Middle frontal gyrus (tissue), 1 donor: Measurements from ENCODE around the gene PI16.
A peak's percentile ranks its signal among the peaks of the same experiment; 100 is the strongest.
"Not testable (repeated sequence)": the region's sequence is repeated elsewhere in the genome, so short reads cannot be mapped to it uniquely, and the experiment has no call there.

Source experiments
- DNase-seq: peaks from one replicate; pipeline ENCODE4 v3.0.0-alpha.2; 2015; ENCODE audit warnings: low spot score; ENCODE audit errors: extremely low spot score

Gene PI16

GRCh38 chr6:36929152-36929551 lies 25.4 kb upstream of the PI16 start:
- DNase-seq, result no peak

GRCh38 chr6:36929607-36930006 lies 24.9 kb upstream of the PI16 start:
- DNase-seq, result no peak

- DNase-seq, result no peak
These were observed 24.1 kb upstream of the PI16 start for GRCh38 chr6:36930483-36930882.

- DNase-seq, result no peak
These were observed 21.4 kb upstream of the PI16 start for GRCh38 chr6:36933102-36933501.

- no peak for DNase-seq
These were observed 21.0 kb upstream of the PI16 start for GRCh38 chr6:36933519-36933918.

- no peak for DNase-seq
These were observed 19.6 kb upstream of the PI16 start for GRCh38 chr6:36934901-36935300.

- no peak for DNase-seq
These were observed 17.7 kb upstream of the PI16 start for GRCh38 chr6:36936824-36937223.

GRCh38 chr6:36937896-36938295 lies 16.6 kb upstream of the PI16 start:
- DNase-seq, result no peak

- DNase-seq, result no peak
These were observed 16.0 kb upstream of the PI16 start for GRCh38 chr6:36938536-36938935.

- not testable (repeated sequence) for DNase-seq
These were observed 15.5 kb upstream of the PI16 start for GRCh38 chr6:36939005-36939404.

- DNase-seq, result no peak
These were observed 14.5 kb upstream of the PI16 start for GRCh38 chr6:36940027-36940426.

GRCh38 chr6:36941561-36941960 lies 13.0 kb upstream of the PI16 start:
- not testable (repeated sequence) for DNase-seq

- DNase-seq, result not testable (repeated sequence)
These were observed 12.2 kb upstream of the PI16 start for GRCh38 chr6:36942329-36942728.

GRCh38 chr6:36944650-36945049 lies 9.9 kb upstream of the PI16 start:
- DNase-seq, result no peak

GRCh38 chr6:36945301-36945700 lies 9.2 kb upstream of the PI16 start:
- DNase-seq, result no peak

- no peak for DNase-seq
These were observed 8.0 kb upstream of the PI16 start for GRCh38 chr6:36946526-36946925.

GRCh38 chr6:36947570-36948351 lies 6.8 kb upstream of the PI16 start:
- peak; percentile 68 for DNase-seq

- not testable (repeated sequence) for DNase-seq
These were observed 5.5 kb upstream of the PI16 start for GRCh38 chr6:36949076-36949475.

GRCh38 chr6:36949636-36950035 lies 4.9 kb upstream of the PI16 start:
- no peak for DNase-seq

GRCh38 chr6:36953931-36954261 lies 642 bp upstream of the PI16 start:
- no peak for DNase-seq

GRCh38 chr6:36955136-36955535 lies 598 bp downstream of the PI16 start:
- DNase-seq, result no peak

- DNase-seq, result no peak
These were observed 1.3 kb downstream of the PI16 start for GRCh38 chr6:36955671-36956445.

GRCh38 chr6:36956446-36956820 lies 1.9 kb downstream of the PI16 start:
- DNase-seq, result no peak
